Activated CD8-positive, alpha-beta memory T cell treated with anti-CD3 and anti-CD28 coated beads for 4 hours (primary cell): ENCODE data around the gene PADI1.

Source experiments
- DNase-seq, 2 donors: peaks; one replicate each; pipeline ENCODE4 v3.0.0-alpha.2; 2020; ENCODE audit warnings: low read depth in 2 of 2

The PADI1 gene

GRCh38 chr1:17243274-17243673 is 38.3 kb downstream of the PADI1 start:
- no peak for DNase-seq

GRCh38 chr1:17244821-17245740 is 40.2 kb downstream of the PADI1 start:
- DNase-seq, result no peak

GRCh38 chr1:17245816-17246325 is 40.9 kb downstream of the PADI1 start:
- no peak for DNase-seq

- DNase-seq, result no peak
These were observed 42.0 kb downstream of the PADI1 start for GRCh38 chr1:17246971-17247370.

GRCh38 chr1:17248781-17249180 is 43.9 kb downstream of the PADI1 start, which contains the start of gene PADI3:
Gene PADI3, plus strand, starts transcription at chr1:17249098. Its CDS starts 40 bp downstream, at chr1:17249138.
- no peak for DNase-seq

- no peak for DNase-seq
These were observed 45.7 kb downstream of the PADI1 start for GRCh38 chr1:17250601-17251000.

GRCh38 chr1:17251246-17251645 is 46.3 kb downstream of the PADI1 start:
- no peak for DNase-seq

GRCh38 chr1:17251701-17252376 is 46.9 kb downstream of the PADI1 start:
- DNase-seq, result no peak

GRCh38 chr1:17255336-17255735 is 50.4 kb downstream of the PADI1 start:
- no peak for DNase-seq

GRCh38 chr1:17258116-17258757 is 53.3 kb downstream of the PADI1 start:
- no peak for DNase-seq

- DNase-seq, result no peak
These were observed 53.8 kb downstream of the PADI1 start for GRCh38 chr1:17258758-17259130.

- no peak for DNase-seq
These were observed 54.4 kb downstream of the PADI1 start for GRCh38 chr1:17259233-17259873.

GRCh38 chr1:17260264-17260663 is 55.3 kb downstream of the PADI1 start:
- no peak for DNase-seq

GRCh38 chr1:17260738-17261137 is 55.8 kb downstream of the PADI1 start:
- DNase-seq, result no peak

GRCh38 chr1:17263936-17264335 is 59.0 kb downstream of the PADI1 start:
- no peak for DNase-seq

GRCh38 chr1:17264470-17264869 is 59.5 kb downstream of the PADI1 start:
- no peak for DNase-seq

GRCh38 chr1:17265162-17265561 is 60.2 kb downstream of the PADI1 start:
- no peak for DNase-seq

GRCh38 chr1:17265950-17266349 is 61.0 kb downstream of the PADI1 start:
- no peak for DNase-seq

GRCh38 chr1:17270891-17271765 is 66.2 kb downstream of the PADI1 start:
- no peak for DNase-seq

- DNase-seq, result no peak
These were observed 67.1 kb downstream of the PADI1 start for GRCh38 chr1:17272066-17272465.

- no peak for DNase-seq
These were observed 67.7 kb downstream of the PADI1 start for GRCh38 chr1:17272646-17273045.
